SK-N-SH treated with all-trans-retinoic acid at 6 μM for 48 hours (cell line): Measurements from ENCODE around the gene MXD1.

Experiments used
- ATAC-seq: fragments of 200-7000 bp; cut with Tn5 transposase; 3 replicates; pipeline ENCODE4 v1.9.1; 2020; ENCODE audit warnings: mild to moderate bottlenecking, moderate library complexity
- BACH2 ChIP-seq: fragments of 250-450 bp; sonication (Bioruptor Pico); IDR thresholded peaks from 2 replicates; pipeline ENCODE4 v1.9.0; 2021; ENCODE audit warnings: mild to moderate bottlenecking, borderline replicate concordance
- CSDC2 ChIP-seq: fragments of 250-450 bp; sonication (Bioruptor Pico); IDR thresholded peaks from 2 replicates; pipeline ENCODE4 v1.5.0; 2020; ENCODE audit warnings: mild to moderate bottlenecking, moderate library complexity
- ESRRG ChIP-seq: fragments of 250-450 bp; sonication (Bioruptor Pico); IDR thresholded peaks from 2 replicates; pipeline ENCODE4 v1.6.1; 2021; ENCODE audit warnings: mild to moderate bottlenecking
- GLIS3 ChIP-seq: fragments of 250-450 bp; sonication (Bioruptor Pico); IDR thresholded peaks from 2 replicates; pipeline ENCODE4 v1.5.0; 2020; ENCODE audit warnings: mild to moderate bottlenecking, moderate library complexity
- OSR1 ChIP-seq: fragments of 250-450 bp; sonication (Bioruptor Pico); IDR thresholded peaks from 2 replicates; pipeline ENCODE4 v1.8.0; 2022; ENCODE audit warnings: moderate library complexity, mild to moderate bottlenecking, inconsistent platforms
- RARB ChIP-seq: fragments of 250-450 bp; sonication (Bioruptor Pico); IDR thresholded peaks from 2 replicates; pipeline ENCODE4 v1.8.0; 2021; ENCODE audit warnings: mild to moderate bottlenecking, moderate library complexity
- SNAI2 ChIP-seq: fragments of 250-450 bp; sonication (Bioruptor Pico); IDR thresholded peaks from 2 replicates; pipeline ENCODE4 v1.5.0; 2020; ENCODE audit warnings: mild to moderate bottlenecking, moderate library complexity
- TCF4 ChIP-seq: fragments of 250-450 bp; sonication (Bioruptor Pico); IDR thresholded peaks from 2 replicates; pipeline ENCODE4 v1.8.0; 2021; ENCODE audit warnings: mild to moderate bottlenecking, moderate library complexity, borderline replicate concordance
- TOX ChIP-seq: fragments of 250-450 bp; sonication (Bioruptor Pico); IDR thresholded peaks from 2 replicates; pipeline ENCODE4 v1.8.0; 2021; ENCODE audit warnings: mild to moderate bottlenecking, moderate library complexity, borderline replicate concordance
- ZC3H10 ChIP-seq: fragments of 250-450 bp; sonication (Bioruptor Pico); IDR thresholded peaks from 2 replicates; pipeline ENCODE4 v1.5.1; 2021; ENCODE audit warnings: mild to moderate bottlenecking, moderate library complexity
- ZFP3 ChIP-seq: fragments of 250-450 bp; sonication (Bioruptor Pico); IDR thresholded peaks from 2 replicates; pipeline ENCODE4 v1.5.0; 2020; ENCODE audit warnings: mild to moderate bottlenecking, moderate library complexity
- ZFP30 ChIP-seq: fragments of 450-650 bp; formaldehyde crosslinking; IDR thresholded peaks from 2 replicates; pipeline ENCODE4 v1.5.0; 2022; ENCODE audit warnings: mild to moderate bottlenecking, moderate library complexity
- ZNF565 ChIP-seq: fragments of 450-650 bp; formaldehyde crosslinking; conservative IDR thresholded peaks from 2 replicates; pipeline ENCODE4 v1.5.0; 2020; ENCODE audit warnings: low read depth, mild to moderate bottlenecking, moderate library complexity
- ZNF8 ChIP-seq: fragments of 450-650 bp; formaldehyde crosslinking; IDR thresholded peaks from 2 replicates; pipeline ENCODE4 v1.5.0; 2020; ENCODE audit warnings: mild to moderate bottlenecking, moderate library complexity
- TF ChIP-seq, protein P1 (sequence below): fragments of 250-450 bp; sonication (Bioruptor Pico); IDR thresholded peaks from 2 replicates; pipeline ENCODE4 v1.5.1; 2021; ENCODE audit warnings: mild to moderate bottlenecking, moderate library complexity
- TF ChIP-seq, protein P2 (sequence below): fragments of 250-450 bp; sonication (Bioruptor Pico); IDR thresholded peaks from 2 replicates; pipeline ENCODE4 v1.8.0; 2021; ENCODE audit warnings: low read depth, mild to moderate bottlenecking, moderate library complexity, borderline replicate concordance
- TF ChIP-seq, protein P3 (sequence below): fragments of 250-450 bp; sonication (Bioruptor Pico); IDR thresholded peaks from 2 replicates; pipeline ENCODE4 v1.5.1; 2020; ENCODE audit warnings: low read depth, mild to moderate bottlenecking, moderate library complexity
- TF ChIP-seq, protein P4 (sequence below): fragments of 250-450 bp; sonication (Bioruptor Pico); IDR thresholded peaks from 2 replicates; pipeline ENCODE4 v1.8.0; 2020; ENCODE audit warnings: mild to moderate bottlenecking, moderate library complexity, borderline replicate concordance

Gene MXD1

DNA sequence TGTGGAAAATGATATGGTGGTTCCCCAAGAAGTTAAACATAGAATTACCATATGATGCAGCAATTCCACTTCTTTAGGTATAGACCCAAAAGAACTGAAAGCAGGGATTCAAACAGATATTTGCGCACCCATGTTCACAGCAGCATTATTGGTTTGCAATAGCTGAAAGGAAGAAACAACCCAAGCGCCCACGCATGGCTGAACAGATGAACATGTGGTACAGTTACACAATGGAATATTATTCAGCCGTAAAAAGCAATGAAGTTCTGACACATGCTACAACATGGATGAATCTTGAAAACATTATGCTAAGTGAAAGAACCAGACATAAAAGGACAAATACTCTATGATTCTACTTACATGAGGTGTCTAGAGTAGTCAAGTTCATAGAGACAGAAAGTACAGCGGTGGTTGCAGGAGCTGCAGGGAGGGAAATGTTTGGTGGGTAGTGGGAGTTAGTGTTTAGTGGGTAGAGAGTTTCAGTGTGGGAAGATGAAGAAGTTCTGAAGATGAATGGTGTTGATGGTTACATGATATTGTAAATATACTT, 73.3 kb downstream of the MXD1 start (continued):
- TF ChIP-seq, protein P1, sequence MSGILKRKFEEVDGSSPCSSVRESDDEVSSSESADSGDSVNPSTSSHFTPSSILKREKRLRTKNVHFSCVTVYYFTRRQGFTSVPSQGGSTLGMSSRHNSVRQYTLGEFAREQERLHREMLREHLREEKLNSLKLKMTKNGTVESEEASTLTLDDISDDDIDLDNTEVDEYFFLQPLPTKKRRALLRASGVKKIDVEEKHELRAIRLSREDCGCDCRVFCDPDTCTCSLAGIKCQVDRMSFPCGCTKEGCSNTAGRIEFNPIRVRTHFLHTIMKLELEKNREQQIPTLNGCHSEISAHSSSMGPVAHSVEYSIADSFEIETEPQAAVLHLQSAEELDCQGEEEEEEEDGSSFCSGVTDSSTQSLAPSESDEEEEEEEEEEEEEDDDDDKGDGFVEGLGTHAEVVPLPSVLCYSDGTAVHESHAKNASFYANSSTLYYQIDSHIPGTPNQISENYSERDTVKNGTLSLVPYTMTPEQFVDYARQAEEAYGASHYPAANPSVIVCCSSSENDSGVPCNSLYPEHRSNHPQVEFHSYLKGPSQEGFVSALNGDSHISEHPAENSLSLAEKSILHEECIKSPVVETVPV (CRISPR knock-in tag), result no peak
- TF ChIP-seq ESRRG (CRISPR knock-in tag), result no peak
- TF ChIP-seq BACH2, result no peak

DNA sequence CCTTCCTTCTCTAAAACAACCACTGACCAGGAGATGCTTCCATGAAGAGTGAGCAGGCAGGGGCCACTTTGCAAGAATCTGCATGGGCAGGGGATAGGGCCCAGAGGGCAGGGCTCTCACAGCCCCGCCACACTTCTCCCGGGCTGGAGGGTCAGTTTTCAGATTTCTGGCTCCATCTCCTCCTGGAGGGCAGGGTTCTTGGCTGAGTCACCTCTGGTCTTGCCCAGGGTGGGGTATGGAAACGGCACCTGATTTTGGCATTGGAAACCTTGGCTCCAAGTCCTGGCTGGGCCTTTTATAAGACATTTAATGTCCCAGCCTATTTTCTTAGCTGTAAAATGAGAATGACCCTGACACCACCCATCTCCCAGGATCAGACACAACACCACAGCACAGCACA, 74.1 kb downstream of the MXD1 start:
- TF ChIP-seq, protein P2, sequence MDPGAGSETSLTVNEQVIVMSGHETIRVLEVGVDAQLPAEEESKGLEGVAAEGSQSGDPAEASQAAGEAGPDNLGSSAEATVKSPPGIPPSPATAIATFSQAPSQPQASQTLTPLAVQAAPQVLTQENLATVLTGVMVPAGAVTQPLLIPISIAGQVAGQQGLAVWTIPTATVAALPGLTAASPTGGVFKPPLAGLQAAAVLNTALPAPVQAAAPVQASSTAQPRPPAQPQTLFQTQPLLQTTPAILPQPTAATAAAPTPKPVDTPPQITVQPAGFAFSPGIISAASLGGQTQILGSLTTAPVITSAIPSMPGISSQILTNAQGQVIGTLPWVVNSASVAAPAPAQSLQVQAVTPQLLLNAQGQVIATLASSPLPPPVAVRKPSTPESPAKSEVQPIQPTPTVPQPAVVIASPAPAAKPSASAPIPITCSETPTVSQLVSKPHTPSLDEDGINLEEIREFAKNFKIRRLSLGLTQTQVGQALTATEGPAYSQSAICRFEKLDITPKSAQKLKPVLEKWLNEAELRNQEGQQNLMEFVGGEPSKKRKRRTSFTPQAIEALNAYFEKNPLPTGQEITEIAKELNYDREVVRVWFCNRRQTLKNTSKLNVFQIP (CRISPR knock-in tag), result no peak
- TF ChIP-seq ZFP3 (no peak), TCF4 (CRISPR knock-in tag) (no peak)
- no peak for ATAC-seq

DNA sequence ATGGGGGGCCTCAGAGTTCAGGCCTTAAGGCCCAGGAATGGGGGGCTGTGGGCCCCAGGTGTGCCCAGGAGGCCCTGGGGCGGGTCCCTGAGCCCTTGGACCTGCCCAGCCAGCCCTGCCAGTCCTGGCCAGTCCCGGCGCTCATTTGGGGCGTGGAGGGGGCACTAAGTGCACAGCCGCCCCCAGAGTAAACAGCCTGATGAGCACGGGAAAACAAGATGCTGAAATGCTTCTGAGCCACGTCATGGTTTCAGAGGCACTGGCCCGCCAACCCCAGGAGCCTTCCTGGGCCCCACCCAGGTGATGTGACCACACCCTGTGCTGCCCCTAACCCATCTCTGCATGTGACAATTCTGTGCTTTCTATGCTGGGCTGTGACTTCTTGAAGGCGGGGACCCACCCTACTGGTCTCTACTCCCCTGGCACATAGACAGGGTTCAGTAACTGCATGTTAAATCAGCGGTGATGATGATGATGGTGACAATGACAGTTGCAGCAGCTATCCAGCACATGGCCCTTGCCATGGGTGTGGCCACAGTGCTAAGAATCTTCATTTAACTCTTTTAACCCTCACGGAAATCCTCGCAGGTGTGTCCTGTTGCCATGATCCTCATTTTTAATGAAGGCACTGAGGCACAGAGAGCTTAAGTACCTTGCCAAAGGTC, 74.7 kb downstream of the MXD1 start:
- TF ChIP-seq, protein P2 (CRISPR knock-in tag), result no peak
- no peak for TF ChIP-seq ZC3H10 (CRISPR knock-in tag)
- no peak for TF ChIP-seq ZFP30 (CRISPR knock-in tag)
- TF ChIP-seq RARB (CRISPR knock-in tag), result no peak
- no peak for TF ChIP-seq GLIS3 (CRISPR knock-in tag)
- no peak for TF ChIP-seq OSR1
- TF ChIP-seq, protein P3, sequence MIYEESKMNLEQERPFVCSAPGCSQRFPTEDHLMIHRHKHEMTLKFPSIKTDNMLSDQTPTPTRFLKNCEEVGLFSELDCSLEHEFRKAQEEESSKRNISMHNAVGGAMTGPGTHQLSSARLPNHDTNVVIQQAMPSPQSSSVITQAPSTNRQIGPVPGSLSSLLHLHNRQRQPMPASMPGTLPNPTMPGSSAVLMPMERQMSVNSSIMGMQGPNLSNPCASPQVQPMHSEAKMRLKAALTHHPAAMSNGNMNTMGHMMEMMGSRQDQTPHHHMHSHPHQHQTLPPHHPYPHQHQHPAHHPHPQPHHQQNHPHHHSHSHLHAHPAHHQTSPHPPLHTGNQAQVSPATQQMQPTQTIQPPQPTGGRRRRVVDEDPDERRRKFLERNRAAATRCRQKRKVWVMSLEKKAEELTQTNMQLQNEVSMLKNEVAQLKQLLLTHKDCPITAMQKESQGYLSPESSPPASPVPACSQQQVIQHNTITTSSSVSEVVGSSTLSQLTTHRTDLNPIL (CRISPR knock-in tag), result no peak
- no peak for TF ChIP-seq TOX (CRISPR knock-in tag)
- no peak for TF ChIP-seq ZNF565 (CRISPR knock-in tag)
- TF ChIP-seq, protein P4, sequence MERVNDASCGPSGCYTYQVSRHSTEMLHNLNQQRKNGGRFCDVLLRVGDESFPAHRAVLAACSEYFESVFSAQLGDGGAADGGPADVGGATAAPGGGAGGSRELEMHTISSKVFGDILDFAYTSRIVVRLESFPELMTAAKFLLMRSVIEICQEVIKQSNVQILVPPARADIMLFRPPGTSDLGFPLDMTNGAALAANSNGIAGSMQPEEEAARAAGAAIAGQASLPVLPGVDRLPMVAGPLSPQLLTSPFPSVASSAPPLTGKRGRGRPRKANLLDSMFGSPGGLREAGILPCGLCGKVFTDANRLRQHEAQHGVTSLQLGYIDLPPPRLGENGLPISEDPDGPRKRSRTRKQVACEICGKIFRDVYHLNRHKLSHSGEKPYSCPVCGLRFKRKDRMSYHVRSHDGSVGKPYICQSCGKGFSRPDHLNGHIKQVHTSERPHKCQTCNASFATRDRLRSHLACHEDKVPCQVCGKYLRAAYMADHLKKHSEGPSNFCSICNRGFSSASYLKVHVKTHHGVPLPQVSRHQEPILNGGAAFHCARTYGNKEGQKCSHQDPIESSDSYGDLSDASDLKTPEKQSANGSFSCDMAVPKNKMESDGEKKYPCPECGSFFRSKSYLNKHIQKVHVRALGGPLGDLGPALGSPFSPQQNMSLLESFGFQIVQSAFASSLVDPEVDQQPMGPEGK (CRISPR knock-in tag), result no peak
- no peak for TF ChIP-seq TCF4 (CRISPR knock-in tag)
- no peak for TF ChIP-seq CSDC2
- no peak for TF ChIP-seq ESRRG (CRISPR knock-in tag)
- no peak for TF ChIP-seq ZNF8 (CRISPR knock-in tag)
- no peak for TF ChIP-seq BACH2
- no peak for TF ChIP-seq SNAI2
- ATAC-seq, result no peak
